NOMO-1 treated with dmso at 0.1 percent for 144 hours (cell line): ENCODE measurements around the gene OSGEP.
"Not testable (repeated sequence)": the region's sequence is repeated elsewhere in the genome, so short reads cannot be mapped to it uniquely, and the experiment has no call there.

Source experiments
- DNase-seq: peaks from one replicate; lab custom pipeline; 2025; ENCODE audit not compliant: unreplicated experiment; lab: John Stamatoyannopoulos, UW

The OSGEP gene

DNA sequence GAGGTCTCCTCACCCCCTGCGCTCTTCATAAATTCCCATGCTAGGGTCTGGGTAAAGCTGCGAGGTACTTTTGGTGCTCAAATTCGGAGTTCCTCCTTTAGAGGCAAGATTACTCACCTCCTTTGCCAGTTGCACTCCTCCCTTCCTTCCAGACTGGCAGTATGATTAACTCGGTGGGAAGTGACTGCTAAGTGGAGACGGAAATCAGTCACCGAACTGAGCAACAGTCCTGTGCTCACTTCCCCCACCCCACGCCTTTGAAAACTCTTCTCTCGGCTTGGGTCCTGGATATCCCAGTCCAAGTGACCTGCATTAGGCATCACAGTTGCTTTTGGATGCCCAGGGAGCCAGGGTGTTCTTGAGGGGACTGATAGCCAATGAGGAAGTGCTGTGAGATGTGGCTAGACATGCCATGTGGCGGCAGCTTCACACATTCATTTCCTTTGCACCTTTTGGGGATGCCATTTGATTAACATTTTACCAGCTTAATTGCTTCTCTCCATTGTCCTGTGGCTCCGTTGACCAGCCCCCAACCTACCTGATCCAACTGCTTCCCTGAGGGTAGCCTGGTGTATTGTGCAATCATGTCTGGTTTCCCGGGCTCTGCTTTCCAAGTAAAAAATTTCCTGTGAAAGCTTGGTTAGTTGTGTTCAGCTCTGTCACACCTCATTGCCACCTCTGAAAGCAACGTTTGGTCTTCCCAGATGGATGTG, 15.4 kb upstream of the OSGEP start:
- DNase-seq, result peak; percentile 79

DNA sequence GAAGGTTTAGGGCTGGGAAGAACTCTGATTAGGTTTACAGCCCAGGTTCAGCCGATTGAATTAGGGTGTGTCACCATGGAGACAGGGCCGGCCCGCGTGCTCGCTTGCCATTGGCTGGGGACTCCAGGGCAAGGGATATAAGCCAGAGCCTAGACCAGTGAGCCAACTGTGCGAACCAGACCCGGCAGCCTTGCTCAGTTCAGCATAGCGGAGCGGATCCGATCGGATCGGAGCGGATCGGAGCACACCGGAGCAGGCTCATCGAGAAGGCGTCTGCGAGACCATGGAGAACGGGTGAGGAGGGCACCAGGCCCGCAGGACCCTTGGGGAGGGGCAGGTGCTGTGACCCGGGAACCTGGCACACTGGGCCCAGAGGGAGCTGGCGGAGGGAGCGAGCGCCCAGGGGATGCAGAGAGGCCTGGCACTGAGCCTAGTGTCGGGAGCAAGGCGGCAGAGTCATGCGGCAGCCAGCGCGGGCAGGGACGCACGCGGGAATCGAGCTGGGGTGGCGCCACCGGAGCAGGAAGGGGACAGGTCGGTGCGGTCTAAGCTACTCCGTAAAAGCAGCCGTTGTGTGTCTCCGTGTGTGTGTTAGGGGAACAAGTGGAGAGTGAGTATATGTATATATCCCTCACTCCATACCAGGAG, 14.8 kb upstream of the OSGEP start, which contains the start of gene PNP:
TSS of gene PNP (plus strand) at position 165 of the 648 bp plus-strand sequence. CDS start at position 284, 119 bp downstream.
- DNase-seq, result peak; percentile 83

DNA sequence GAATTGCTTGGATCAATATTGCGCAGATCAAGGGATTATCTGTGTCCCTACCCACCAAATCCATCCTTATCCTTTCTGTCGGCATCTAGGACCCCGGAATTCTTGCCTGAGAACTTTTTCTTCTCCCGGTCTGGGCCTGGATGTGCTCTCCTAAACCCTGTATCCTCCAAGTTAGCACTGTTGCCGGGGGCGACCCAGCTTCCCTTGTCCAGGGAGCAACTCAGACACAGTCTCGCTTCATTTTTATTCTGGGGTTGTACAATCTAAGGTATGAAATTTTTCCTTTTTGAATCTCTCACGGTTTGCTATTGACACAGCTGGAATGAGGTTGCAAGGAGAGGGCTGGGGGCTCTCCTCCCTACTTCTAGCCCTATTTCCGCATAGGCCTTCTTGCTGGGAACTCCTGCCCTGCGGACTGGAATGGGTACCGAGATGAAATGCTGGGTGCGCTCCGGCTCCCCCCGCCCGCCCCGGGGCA, 14.2 kb upstream of the OSGEP start:
- DNase-seq, result no peak

DNA sequence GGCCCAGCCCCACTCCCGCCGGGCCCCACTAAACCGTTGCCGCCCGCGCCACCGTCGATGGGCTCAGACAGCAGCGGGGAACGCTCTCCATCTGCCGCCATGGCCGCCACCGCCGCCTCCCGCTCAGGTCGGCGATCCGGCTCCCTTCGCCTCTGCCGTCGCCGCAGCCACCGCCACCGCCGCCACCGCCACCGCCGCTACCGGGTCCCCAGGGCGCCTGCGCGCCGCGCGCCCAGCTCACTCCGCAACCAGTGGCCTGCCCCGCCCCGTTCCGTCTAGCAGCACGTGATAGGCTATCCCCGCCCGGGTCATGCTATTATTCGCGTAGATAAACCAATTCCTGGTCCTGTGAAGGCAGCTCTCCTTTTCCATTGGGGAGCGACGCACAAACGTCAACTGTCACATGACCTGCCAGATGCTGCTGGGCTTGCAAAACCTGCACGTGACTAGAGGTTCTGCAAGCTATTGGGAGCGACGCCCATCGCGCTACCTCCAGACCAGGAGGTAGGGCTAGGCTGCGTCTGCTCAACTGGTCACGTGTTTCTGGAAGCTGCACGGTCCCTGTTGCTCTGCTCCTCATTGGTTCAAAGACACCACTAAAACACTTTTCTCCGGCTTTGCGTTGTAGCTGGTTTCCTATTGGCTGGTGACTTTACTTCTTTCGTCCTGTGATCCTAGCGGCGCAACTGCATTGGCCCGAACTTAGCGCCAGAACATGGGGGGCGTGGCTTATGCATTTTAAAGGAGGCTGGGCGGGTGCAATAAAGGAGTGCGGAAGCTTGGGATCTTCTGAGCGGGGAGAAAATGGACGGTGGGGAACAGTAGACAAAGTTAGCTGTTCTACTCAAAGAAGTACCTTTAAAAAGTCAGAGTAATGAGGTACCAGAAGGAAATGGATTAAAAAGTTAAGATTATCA, 6.9 kb upstream of the OSGEP start, which contains the start of gene PIP4P1:
TSS of gene PIP4P1 (minus strand) at position 210 of the 917 bp plus-strand sequence. CDS start at position 101, 109 bp downstream.
- peak; percentile 99 for DNase-seq

DNA sequence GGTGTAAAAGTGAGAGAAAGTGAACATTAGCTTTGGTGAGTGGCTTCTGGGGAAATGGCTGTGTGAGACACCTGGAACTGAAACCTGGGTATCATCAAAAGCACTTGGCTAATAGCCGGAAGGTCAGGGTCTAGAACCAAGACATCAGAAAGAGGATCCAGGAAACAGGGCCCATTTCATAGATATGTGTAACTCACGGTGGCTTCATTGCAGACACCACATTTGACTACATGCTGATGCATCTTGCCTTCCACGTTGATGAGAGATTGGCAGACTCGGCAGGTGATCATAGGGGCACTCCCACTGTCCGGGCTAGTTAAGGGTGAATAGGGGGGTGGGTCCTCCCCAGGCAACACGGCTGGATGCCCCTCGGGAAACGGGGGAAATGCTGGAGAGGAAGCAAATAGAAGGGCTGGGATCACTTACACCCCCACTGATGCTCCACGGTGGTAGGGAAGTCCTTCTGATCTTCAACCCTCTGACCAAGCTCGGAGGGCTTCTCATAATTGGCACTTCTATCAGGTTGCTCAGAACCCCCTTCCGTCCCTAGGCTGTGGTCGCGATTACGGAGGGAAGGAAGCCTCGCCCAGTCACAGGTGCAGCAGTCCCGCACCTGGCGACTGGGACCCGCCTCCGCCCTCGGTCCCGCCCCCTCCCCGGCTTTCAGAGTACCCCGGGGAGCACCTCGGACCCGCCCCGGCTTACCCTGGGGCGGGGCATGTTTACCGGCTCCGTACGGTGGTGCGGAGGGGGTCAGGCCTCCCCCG, 6.0 kb upstream of the OSGEP start:
- DNase-seq, result no peak

DNA sequence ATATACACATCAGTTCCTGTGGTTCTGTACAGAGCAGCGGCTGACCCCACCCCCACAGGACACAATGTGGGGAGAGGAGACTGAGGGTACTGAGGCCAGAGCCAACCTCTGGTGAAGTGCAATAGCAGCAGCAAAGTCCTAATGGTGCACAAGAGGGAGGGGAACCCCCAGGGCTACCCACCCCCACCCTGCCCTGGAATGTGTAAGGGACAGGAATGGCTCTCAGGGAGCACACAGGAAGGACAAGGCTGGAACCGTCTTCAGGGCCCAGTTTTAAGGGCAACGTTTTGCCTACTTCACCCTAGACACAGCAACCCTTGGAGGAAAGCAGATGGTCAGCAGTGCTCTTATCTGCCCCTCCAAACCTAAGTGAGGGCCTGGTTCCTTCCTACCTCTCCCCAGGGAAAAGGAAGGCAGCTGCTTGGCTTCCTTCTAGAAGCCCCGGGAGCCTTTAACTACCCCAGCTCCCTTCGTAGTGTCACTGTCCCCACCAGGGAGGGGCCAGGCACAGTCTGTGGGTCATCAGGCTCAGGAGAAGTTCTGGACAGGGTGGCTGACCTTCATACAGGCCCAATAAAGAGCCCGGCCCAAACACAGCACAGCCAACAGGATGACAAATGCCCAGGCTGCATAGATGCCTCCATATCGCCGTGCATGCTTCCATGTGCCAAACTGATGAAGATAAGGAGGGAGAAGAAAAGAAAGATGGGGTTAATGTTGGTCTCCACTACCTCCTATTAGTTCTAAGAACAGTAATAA, 3.6 kb upstream of the OSGEP start:
- no peak for DNase-seq

DNA sequence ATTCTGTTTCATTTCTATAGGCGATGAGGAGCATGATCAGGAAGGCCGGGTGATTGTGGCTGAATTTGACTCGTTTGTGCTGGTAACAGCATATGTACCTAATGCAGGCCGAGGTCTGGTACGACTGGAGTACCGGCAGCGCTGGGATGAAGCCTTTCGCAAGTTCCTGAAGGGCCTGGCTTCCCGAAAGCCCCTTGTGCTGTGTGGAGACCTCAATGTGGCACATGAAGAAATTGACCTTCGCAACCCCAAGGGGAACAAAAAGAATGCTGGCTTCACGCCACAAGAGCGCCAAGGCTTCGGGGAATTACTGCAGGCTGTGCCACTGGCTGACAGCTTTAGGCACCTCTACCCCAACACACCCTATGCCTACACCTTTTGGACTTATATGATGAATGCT, 2.4 kb upstream of the OSGEP start:
- no peak for DNase-seq

DNA sequence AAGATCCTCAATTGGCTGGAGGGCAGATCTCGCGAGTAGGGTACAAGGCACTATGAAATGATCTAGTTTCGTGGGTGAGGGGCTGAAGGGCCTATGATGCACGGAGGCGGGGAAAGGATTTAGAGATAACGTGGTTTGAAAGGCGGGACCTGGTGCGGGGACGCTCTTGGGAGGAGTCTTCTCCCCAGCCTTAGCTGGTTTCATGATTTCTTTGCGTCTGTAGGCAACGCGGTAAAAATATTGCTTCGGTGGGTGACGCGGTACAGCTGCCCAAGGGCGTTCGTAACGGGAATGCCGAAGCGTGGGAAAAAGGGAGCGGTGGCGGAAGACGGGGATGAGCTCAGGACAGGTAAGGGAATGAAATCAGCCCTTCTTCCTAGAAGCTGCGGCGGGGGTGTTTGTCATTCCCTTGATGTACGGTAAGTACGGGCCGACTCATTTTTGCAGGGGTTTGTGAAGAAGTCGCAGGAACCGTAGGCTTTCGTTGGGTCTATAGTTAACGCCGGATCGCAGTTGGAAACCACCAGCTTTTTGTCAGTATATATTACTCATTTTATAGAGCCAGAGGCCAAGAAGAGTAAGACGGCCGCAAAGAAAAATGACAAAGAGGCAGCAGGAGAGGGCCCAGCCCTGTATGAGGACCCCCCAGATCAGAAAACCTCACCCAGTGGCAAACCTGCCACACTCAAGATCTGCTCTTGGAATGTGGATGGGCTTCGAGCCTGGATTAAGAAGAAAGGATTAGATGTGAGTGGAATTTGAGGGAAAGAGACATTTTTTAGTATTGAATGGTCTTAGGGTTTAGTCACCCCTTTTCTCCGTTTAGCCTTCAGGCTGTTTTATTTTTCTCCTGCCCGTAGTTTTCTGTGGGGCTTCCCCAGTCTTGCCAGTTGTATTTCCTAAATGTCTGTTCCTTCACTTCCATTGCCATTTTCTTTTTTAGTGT, 1.0 kb upstream of the OSGEP start:
- peak; percentile 87 for DNase-seq

DNA sequence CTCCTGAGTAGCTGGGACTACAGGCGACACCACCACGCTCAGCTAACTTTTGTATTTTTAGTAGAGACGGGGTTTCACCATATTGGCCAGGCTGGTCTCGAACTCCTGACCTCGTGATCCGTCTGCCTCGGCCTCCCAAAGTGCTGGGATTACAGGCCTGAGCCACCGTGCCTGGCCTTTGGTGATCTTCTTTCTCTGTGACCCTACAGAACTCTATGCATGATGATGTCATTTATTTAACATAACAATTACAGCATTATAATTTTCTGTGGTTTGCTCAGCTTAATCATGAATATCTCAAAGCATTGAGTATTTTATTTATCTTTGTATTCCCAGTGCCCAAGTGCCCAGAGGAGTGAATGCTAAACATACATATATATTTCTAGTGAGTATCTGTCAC, 1.8 kb downstream of the OSGEP start:
- not testable (repeated sequence) for DNase-seq

DNA sequence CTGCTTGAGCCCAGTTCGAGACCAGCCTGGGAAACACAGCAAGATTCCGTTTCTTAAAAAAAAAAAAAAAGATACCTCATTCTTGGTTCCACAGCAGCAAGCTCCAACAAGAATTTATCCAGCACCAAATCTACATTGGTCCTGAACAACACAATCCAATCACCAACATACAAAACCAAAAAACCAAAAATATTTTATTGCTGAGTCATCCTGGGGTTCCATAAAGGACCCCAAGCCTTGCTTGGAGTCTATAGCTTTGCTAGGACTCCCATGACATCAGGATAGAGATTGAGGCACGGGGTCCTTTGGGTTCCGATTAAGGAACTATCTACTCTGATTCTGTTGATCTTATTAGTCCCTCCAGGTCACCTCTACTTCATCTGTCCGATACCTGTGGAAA, 7.7 kb downstream of the OSGEP start:
- no peak for DNase-seq

DNA sequence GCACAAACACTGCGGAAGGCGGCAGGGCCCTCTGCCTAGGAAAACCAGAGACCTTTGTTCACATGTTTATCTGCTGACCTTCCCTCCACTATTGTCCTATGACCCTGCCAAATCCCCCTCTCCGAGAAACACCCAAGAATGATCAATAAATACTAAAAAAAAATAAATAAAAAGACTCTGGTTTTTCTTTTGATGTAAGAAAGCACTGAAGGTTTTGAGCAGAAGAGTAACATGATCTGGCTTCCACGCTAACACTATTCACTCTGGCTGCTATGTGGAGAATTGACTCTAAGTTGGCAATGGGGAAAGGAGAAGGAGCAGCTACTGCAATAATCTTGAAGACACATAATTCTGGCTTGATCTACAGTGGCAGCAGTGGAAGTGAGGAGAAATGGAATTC, 11.0 kb downstream of the OSGEP start:
- DNase-seq, result not testable (repeated sequence)

DNA sequence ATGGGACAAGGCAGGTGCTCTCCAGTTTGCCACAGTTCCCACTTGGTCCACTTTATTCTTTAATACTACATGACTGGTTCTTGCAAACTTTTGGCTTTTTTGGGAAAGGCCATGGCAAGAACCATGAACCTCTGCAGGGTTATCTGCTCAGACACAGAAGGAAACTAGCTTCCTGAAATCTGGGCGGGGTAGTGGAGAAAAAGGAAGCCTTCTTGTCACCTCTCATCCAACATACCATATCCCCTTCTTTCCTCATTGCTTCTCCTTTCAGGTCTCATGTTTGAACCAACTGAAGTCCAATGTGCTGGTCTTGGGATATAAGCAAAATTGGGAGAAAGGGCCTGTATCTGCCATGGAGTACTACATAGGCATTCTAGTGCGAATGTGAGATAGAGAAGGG, 13.2 kb downstream of the OSGEP start:
- no peak for DNase-seq

DNA sequence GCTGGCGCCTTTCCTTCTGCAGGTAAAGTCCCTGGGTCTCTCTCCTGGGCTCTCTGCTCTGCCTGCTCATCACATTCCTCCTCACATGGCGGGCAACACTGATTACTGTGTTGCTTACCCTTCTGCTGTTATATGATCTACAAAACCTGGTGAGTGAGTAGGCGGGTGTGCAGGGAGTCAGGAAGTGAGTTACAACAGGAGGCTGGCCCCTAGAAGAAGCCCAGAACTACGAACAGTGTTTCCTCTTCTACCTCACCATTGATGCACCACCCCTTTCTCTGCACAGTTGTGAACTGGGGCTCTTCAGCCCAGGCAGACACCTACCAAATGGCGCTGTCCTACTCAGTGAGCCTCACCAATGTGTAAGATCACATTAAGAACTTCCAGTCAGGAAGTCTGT, 13.7 kb downstream of the OSGEP start:
- peak; percentile 51 for DNase-seq

DNA sequence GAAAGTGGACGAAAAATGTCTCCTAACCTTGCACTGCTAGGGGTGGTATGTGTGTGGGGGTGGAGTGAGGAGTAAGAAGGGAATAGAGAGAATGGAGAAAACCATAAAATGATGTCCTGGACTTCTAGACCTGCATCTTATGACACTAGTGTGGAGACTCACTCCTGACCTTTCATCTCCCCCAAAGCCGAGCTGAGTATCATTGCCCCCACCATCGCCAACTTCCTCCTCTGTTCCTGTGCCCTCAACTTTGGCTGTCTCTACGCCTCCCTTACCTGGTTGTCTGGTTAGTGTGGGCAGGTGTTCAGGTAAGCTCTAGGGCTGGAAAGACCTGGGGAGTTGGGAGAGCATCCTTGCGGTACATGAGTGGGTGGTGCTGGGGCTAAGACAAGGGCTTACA, 14.1 kb downstream of the OSGEP start:
- no peak for DNase-seq

DNA sequence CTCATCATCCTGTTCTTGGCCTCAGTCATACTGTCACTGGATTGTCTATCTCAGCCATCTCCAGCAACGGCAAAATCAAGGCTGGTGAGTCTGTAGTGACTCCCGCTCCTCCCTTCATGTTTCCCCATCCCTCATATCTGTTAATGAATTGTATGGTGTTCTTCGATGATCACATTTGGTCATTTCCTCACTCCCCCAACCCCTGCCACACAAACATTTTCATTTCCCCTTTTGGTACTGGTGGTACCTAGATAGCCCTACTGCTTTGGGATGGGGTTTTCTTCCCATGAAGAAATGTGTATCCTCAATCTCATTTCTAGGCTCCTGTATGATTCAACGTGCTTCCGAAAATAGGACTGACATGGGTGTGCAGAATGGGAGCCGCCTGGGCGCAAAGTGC, 15.9 kb downstream of the OSGEP start:
- DNase-seq, result peak; percentile 50

DNA sequence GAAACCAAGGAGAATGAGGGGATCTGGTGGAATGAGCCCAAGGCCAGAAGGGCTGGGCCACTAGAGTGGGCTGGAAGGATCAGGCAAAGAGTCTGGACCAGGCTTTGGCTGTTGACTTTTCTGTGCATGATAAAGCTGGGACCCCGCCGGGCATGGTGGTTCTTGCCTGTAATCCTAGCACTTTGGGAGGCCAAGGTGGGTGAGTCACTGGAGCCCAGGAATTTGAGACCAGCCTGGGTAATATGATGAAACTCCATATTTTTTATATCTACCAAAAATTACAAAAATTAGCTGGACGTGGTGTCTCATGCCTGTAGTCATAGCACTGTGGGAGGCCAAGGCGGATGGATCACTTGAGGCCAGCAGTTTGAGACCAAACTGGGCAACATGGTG, 18.3 kb downstream of the OSGEP start:
- no peak for DNase-seq

DNA sequence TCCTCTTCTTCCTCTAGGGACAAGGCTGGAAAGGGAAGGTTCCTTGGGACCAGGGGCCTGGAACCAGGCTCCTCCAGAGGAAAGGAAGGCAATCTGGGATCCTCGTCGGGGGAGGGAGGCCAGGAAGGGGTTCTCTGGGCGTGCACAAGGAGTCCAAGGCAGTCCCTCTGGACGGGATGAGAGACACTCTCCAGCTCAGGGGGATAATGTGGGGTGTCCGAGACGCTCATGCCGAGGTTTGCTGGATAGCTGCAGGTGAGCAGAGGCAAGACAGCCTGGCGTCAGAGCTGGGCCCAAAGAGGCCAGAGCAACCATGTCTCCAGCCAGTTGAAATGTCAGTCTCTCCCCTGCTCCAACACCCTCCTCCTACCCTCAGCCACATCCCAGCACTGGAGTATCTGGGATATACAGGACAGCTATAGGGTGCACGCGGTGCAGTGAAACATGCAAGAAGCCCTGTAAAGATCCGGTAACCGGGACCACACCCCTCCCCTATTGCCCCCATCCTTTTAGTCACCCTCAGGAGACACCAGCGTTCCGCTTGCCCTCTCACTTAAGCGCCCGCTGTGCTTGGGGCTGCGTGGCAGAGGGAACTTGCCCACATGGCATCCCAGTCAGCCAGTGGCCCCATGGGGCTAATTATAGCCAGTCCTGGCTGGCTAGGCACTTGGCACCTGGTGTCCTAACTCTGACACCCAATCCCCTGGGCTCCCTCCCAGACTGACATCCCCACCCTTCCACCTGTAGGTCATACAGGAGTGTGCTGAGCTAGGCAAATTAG, 18.8 kb downstream of the OSGEP start, which contains the start of gene KLHL33:
TSS of gene KLHL33 (minus strand) at position 585 of the 781 bp plus-strand sequence. CDS start at position 230, 355 bp downstream.
- no peak for DNase-seq
